ENCODE results near the gene ADAM15. TPM values are rescaled to one million over a fixed set of nuclear protein-coding genes. Genes with fewer than 3 reads are reported as not detected.

ADAM15 gene
- total RNA-seq, 3 donors from 2014 or later: 97.8 to 155 (median 109) TPM

DNA sequence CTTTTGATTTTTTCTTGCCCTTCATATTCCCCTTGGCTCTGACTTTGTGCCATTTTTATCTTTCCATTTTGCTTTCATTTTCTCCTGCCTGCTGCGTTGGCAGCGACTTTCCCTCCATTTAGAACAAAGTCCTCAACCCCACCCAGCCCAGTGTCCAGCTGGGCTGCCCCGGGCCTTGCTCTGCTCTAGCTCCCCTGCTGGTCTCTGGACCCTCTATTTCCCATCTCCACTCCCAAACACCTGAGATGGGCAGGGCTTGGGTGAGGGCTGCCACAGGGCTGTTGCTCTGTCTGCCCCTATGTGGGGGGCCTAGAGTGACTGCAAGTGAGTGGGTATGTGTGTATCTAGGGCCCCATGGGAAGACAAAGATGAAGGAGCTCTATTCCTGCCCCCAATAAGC is 7.3 kb upstream of the ADAM15 start:
- peaks cover 8 to 9% of the 10 kb centered on the region in 2 donors for H3K4me1 ChIP-seq
- intact Hi-C loops (cut with DNase I; ENCODE audit: low total_unique reads): no loop called here
- TF ChIP-seq, protein P1, sequence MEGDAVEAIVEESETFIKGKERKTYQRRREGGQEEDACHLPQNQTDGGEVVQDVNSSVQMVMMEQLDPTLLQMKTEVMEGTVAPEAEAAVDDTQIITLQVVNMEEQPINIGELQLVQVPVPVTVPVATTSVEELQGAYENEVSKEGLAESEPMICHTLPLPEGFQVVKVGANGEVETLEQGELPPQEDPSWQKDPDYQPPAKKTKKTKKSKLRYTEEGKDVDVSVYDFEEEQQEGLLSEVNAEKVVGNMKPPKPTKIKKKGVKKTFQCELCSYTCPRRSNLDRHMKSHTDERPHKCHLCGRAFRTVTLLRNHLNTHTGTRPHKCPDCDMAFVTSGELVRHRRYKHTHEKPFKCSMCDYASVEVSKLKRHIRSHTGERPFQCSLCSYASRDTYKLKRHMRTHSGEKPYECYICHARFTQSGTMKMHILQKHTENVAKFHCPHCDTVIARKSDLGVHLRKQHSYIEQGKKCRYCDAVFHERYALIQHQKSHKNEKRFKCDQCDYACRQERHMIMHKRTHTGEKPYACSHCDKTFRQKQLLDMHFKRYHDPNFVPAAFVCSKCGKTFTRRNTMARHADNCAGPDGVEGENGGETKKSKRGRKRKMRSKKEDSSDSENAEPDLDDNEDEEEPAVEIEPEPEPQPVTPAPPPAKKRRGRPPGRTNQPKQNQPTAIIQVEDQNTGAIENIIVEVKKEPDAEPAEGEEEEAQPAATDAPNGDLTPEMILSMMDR (IDR thresholded peaks at IDR 0.05): no peak
- TF ChIP-seq POLR2AphosphoS5 (IDR thresholded peaks at IDR 0.05): no peak
- no peak for TF ChIP-seq POLR2A (IDR thresholded peaks at IDR 0.05)
- no peak overlapping the region for H3K4me3 ChIP-seq
- no peaks in the 10 kb centered on the region for H3K9me3 ChIP-seq
- H3K27me3 ChIP-seq: no peaks in the 10 kb centered on the region
- no peak for DNase-seq (ENCODE audit: low spot score in 2 of 2)
- H3K36me3 ChIP-seq: no peaks in the 10 kb centered on the region
- peak overlapping the region; percentile 22 for H3K27ac ChIP-seq

DNA sequence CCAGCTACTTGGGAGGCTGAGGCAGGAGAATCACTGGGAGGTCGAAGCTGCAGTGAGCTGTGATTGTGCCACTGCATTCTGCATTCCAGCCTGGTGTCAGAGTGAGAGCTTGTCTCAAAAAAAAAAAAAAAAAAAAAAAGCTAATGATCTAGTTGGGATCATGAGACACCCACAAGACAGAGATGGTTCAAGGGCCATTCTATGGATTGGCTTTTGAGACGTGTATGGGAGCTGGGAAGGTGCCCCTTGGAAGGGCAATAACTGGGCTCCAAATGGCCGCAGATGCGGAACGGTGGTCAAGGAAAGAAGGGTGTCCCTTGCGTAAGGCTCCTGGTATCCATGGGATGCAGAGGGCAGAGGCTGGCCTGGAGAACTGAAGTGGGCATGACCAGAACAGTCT is 6.8 kb upstream of the ADAM15 start:
- H3K27me3 ChIP-seq: no peaks in the 10 kb centered on the region
- DNase-seq (ENCODE audit: low spot score in 2 of 2): no peak
- no peak for TF ChIP-seq POLR2AphosphoS5 (IDR thresholded peaks at IDR 0.05)
- TF ChIP-seq, protein P1 (IDR thresholded peaks at IDR 0.05): no peak
- TF ChIP-seq POLR2A (IDR thresholded peaks at IDR 0.05): no peak
- no peak overlapping the region for H3K4me3 ChIP-seq
- H3K36me3 ChIP-seq: no peaks in the 10 kb centered on the region
- intact Hi-C loops (cut with DNase I; ENCODE audit: low total_unique reads): no loop called here
- no peaks in the 10 kb centered on the region for H3K9me3 ChIP-seq
- H3K4me1 ChIP-seq: peaks cover 4 to 8% of the 10 kb centered on the region in 2 donors
- peak overlapping the region; percentile 49 to 71 for H3K27ac ChIP-seq

DNA sequence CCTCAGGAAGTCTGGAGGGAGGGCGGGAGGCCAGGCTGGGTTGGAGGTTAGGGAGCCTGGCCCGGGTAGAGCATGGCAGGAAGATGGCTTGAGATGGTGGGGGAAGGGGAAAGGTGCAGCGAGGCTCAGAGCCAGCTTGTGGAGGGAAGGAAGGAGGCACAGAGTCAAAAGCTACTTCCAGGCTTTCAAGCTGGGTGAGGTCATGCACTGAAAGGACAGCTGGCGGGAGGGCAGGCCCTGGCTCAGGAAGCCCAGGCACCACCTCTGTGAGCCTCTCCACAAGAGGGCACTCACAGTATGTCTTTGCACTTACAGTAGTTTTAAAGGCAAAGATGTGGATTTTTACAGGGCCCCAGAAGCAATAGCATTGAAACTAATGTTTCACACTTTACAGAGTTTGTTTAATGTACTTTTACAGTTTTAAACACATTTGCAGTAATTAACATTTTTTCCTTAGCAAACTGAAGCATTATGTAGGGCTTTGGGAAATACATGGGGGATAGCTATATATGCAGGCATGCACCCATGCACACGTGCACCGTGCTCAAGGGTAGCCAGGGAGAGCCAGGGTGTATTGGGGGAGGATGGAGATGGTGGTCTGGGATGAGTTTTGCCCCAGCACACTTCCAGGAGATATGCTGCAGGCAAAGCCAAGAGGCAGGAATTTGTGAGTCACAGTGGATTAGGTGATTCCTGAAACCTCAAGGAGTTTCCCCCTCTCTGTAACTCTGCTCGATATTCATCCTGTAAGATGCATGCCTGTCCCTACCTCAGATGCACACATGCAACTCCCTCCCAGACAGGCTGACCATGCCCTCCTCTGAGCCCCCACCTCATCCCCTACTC is 6.1 kb upstream of the ADAM15 start:
- H3K4me3 ChIP-seq: no peak overlapping the region
- no peaks in the 10 kb centered on the region for H3K36me3 ChIP-seq
- intact Hi-C loops (cut with DNase I; ENCODE audit: low total_unique reads): no loop called here
- H3K4me1 ChIP-seq: peaks cover 10 to 14% of the 10 kb centered on the region in 2 donors
- TF ChIP-seq POLR2A (IDR thresholded peaks at IDR 0.05) (no peak), POLR2AphosphoS5 (IDR thresholded peaks at IDR 0.05) (peak in 1 of 3 donors; percentile 45)
- TF ChIP-seq, protein P1 (IDR thresholded peaks at IDR 0.05): peak in 2 of 3 donors; percentile 50 to 70
- H3K27me3 ChIP-seq: no peaks in the 10 kb centered on the region
- H3K9me3 ChIP-seq: no peaks in the 10 kb centered on the region
- peak overlapping the region; percentile 49 to 71 for H3K27ac ChIP-seq
- DNase-seq (ENCODE audit: low spot score in 2 of 2): peak; percentile 76 to 82

DNA sequence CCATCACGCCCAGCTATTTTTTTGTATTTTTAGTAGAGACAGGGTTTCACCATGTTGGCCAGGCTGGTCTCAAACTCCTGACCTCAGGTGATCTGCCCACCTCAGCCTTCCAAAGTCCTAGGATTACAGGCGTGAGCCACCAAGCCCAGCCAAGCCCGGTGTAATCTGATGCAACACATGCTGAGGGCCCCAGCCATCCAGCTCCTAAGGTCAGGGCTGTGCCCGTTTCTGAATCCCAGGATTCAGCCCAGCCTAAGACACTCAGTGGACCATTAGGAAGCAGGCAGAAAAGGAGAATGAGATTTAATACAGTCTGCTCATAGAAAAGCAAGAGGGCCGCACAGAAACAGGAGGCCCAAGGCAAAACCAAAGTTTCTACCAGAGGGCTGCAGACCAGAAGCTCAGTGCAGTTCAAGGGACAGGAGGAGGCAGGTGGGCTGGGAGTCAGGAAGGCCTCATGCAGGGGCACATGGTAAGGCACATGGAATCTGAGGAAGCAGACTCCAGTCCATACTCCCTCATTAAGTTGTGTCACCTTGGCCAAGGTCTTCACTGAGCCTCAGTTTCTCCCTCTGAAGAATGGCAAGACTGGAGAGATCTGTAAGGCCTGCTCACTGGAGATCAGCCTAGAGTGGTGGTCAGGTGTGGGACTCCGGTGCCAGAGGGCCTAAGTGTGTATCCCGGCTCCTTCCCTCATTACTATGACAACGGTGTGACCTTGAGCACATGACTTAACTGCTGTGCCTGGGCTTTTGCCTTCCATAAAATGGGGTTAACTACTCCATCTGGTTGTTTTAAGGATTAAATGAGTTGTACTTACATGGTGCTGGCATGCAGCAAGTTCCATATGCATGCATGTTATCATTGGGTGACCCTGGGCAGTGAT is 2.4 kb upstream of the ADAM15 start:
- intact Hi-C loops (cut with DNase I; ENCODE audit: low total_unique reads): no loop called here
- H3K9me3 ChIP-seq: no peaks in the 10 kb centered on the region
- no peaks in the 10 kb centered on the region for H3K27me3 ChIP-seq
- DNase-seq (ENCODE audit: low spot score in 2 of 2): no peak
- no peak for TF ChIP-seq POLR2A (IDR thresholded peaks at IDR 0.05)
- peak overlapping the region; percentile 40 to 90 for H3K27ac ChIP-seq
- H3K36me3 ChIP-seq: no peaks in the 10 kb centered on the region
- peaks cover 10 to 17% of the 10 kb centered on the region in 2 donors for H3K4me1 ChIP-seq
- H3K4me3 ChIP-seq: no peak overlapping the region

DNA sequence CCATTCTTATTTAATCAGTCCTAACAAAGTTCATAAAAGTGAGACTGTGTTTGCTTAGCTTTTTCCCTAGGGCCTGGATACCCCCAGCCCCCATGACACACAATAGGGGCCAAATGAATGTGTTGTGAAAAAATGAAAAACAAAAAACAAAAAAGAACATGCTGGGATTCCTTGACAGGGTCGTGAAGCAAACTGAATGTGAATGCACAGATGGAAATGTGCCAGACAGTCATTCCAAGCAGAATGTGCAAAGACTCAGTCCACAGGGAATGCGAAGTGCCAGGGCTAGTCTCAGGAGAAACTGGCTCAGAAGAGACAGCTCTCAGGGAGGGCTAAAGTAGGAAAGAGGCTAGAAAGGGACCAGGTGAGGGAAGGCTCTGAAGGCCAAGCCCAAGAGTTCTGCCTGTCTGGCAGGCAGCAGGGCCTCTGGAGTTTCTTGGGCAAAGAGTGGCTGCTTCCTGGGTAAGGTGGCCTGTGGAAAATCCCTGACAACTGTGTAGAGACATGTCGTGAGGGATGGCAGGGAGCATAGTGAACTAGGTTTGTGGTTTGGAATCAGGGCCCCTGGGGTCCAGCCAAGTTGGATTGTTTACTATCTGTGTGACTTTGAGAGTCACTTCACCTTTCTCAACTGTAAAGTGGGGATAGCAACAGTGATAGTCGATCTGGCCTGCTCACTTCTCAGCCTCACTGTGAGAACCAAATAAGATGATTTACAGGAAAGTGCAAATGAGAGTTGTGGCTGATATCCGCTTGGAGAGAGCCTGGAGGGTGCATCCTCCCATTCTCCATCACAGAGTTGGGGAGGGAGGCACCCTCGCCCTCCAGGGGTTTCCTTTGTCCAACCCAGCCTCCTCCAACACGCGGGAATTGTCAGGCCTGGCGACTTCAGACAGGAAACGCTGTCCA is 1.2 kb upstream of the ADAM15 start:
- Histone ChIP-seq H3K36me3 (no peaks in the 10 kb centered on the region), H3K4me1 (peaks cover 6 to 15% of the 10 kb centered on the region in 2 donors), H3K4me3 (peak overlapping the region; percentile 77 to 87 (median 80)), H3K27ac (peak overlapping the region; percentile 90 to 92), H3K27me3 (no peaks in the 10 kb centered on the region), H3K9me3 (no peaks in the 10 kb centered on the region)
- peak in 1 of 2 donors; percentile 43 for DNase-seq (ENCODE audit: low spot score in 2 of 2)
- intact Hi-C loops (cut with DNase I; ENCODE audit: low total_unique reads): loop anchor here (5.0 kb wide), 1 partner anchor 33 kb away; no protein-coding TSS in a partner anchor
- TF ChIP-seq, protein P1 (IDR thresholded peaks at IDR 0.05): no peak
- TF ChIP-seq POLR2A (IDR thresholded peaks at IDR 0.05): no peak
- no peak for TF ChIP-seq POLR2AphosphoS5 (IDR thresholded peaks at IDR 0.05)

Data from breast epithelium (tissue), 4 donors.